Keratinocyte (primary cell): ENCODE results near the gene PRR3. TPM values are rescaled to one million over a fixed set of nuclear protein-coding genes. Genes with fewer than 3 reads are reported as not detected.

Source experiments
- DNase-seq: peaks from one replicate; pipeline ENCODE4 v3.0.0-alpha.2; 2011; ENCODE audit warnings: low read depth, missing footprints, low spot score
- FAIRE-seq: peaks from 2 replicates; lab custom pipeline; 2011; peaks lifted over from hg19 to GRCh38; lab: Jason Lieb, UNC
- H2AFZ ChIP-seq: 2 replicates; pipeline ENCODE4 v1.6.0; 2012; ENCODE audit warnings: low read length, control low read depth, inconsistent platforms; ENCODE audit not compliant: control insufficient read depth
- H3K27ac ChIP-seq: 2 replicates; pipeline ENCODE4 v1.5.1; 2011; ENCODE audit warnings: low read length; ENCODE audit not compliant: control insufficient read depth, insufficient read depth
- H3K27me3 ChIP-seq: 3 replicates; pipeline ENCODE4 v1.6.0; 2011; ENCODE audit warnings: low read length; ENCODE audit not compliant: control insufficient read depth, insufficient read depth; ENCODE audit errors: extremely low read depth
- H3K36me3 ChIP-seq, 2 experiments: 2 replicates in 1 of 2; 3 replicates in 1 of 2; pipeline ENCODE4 v1.5.1; 2011; ENCODE audit warnings: low read length in 2 of 2, mild to moderate bottlenecking in 1 of 2; ENCODE audit not compliant: control insufficient read depth in 2 of 2, insufficient read depth in 2 of 2; ENCODE audit errors: extremely low read depth in 1 of 2
- H3K4me1 ChIP-seq: 3 replicates; pipeline ENCODE4 v1.5.1; 2011; ENCODE audit warnings: low read length; ENCODE audit not compliant: control insufficient read depth, insufficient read depth; ENCODE audit errors: extremely low read depth
- H3K4me2 ChIP-seq: 3 replicates; pipeline ENCODE4 v1.6.0; 2011; ENCODE audit warnings: low read depth, low read length; ENCODE audit not compliant: control insufficient read depth, insufficient read depth; ENCODE audit errors: extremely low read depth
- H3K4me3 ChIP-seq, 3 experiments: fragments of 200-600 bp in 1 of 3; sonication (generic) in 1 of 3; 2 replicates in 2 of 3; 3 replicates in 1 of 3; pipeline ENCODE4 v1.5.1; 2011 to 2016; ENCODE audit warnings: low read length in 3 of 3, mild to moderate bottlenecking in 3 of 3, control low read depth in 2 of 3, inconsistent platforms in 1 of 3, low read depth in 1 of 3, mixed read lengths in 1 of 3, mixed run types in 1 of 3, moderate library complexity in 1 of 3; ENCODE audit not compliant: control insufficient read depth in 2 of 3, insufficient read depth in 2 of 3; ENCODE audit errors: extremely low read depth in 1 of 3
- H3K79me2 ChIP-seq: 2 replicates; pipeline ENCODE4 v1.6.0; 2012; ENCODE audit warnings: low read length; ENCODE audit not compliant: control insufficient read depth, insufficient read depth
- H3K9ac ChIP-seq: 3 replicates; pipeline ENCODE4 v1.6.0; 2011; ENCODE audit warnings: low read length; ENCODE audit not compliant: control insufficient read depth, insufficient read depth; ENCODE audit errors: extremely low read depth
- H3K9me1 ChIP-seq: 3 replicates; pipeline ENCODE4 v1.6.0; 2011; ENCODE audit warnings: low read length; ENCODE audit not compliant: control insufficient read depth, insufficient read depth; ENCODE audit errors: extremely low read depth
- H3K9me3 ChIP-seq: 2 replicates; pipeline ENCODE4 v1.5.1; 2012; ENCODE audit warnings: low read depth, low read length; ENCODE audit not compliant: control insufficient read depth
- H4K20me1 ChIP-seq: 3 replicates; pipeline ENCODE4 v1.6.0; 2011; ENCODE audit warnings: low read length; ENCODE audit not compliant: control insufficient read depth, insufficient read depth; ENCODE audit errors: extremely low read depth
- EZH2 ChIP-seq: IDR thresholded peaks from one replicate; pipeline ENCODE4 v1.6.1; 2012; ENCODE audit warnings: inconsistent platforms, mild to moderate bottlenecking, low read length, moderate library complexity
- dilution Hi-C: fragments of 300-500 bp; cut with MboI; formaldehyde crosslinking; loops from one replicate; pipeline ENCODE4 v1.7.0; 2020; ENCODE audit warnings: low sequenced_read_pairs; ENCODE audit not compliant: extremely low pct_ligation_motif_present
- polyA plus RNA-seq, 5 experiments: library from polyadenylated mRNA; depleted of rRNA in 3 of 5; stranded (reverse) in 3 of 5; stranded (forward) in 1 of 5; unstranded in 1 of 5; fragments of >200 nt; gene quantifications; 1 replicate in 1 of 5; 2 replicates in 3 of 5; 3 replicates in 1 of 5; pipeline versions ENCODE4 v1.2.1 to v1.2.3, GENCODE V29; 2011 to 2012; ENCODE audit warnings: missing spikeins in 2 of 5, low read depth in 1 of 5, low replicate concordance in 1 of 5
- TF ChIP-seq, protein P1 (sequence below), 3 experiments: IDR thresholded peaks in 1 of 3; conservative IDR thresholded peaks in 1 of 3; optimal IDR thresholded peaks in 1 of 3; 2 replicates in 2 of 3; 3 replicates in 1 of 3; pipeline versions ENCODE3 to v1.5.1; 2011; ENCODE audit warnings: low read length in 3 of 3, mild to moderate bottlenecking in 3 of 3, moderate library complexity in 2 of 3, control low read depth in 1 of 3, inconsistent platforms in 1 of 3; ENCODE audit not compliant: insufficient read depth in 2 of 3; ENCODE audit errors: extremely low read depth in 1 of 3

The PRR3 gene
- polyA plus RNA-seq, 1 donor (not counting 4 experiments of a cell fraction or from before 2014, with no cell fraction given), result 6.1 TPM

DNA sequence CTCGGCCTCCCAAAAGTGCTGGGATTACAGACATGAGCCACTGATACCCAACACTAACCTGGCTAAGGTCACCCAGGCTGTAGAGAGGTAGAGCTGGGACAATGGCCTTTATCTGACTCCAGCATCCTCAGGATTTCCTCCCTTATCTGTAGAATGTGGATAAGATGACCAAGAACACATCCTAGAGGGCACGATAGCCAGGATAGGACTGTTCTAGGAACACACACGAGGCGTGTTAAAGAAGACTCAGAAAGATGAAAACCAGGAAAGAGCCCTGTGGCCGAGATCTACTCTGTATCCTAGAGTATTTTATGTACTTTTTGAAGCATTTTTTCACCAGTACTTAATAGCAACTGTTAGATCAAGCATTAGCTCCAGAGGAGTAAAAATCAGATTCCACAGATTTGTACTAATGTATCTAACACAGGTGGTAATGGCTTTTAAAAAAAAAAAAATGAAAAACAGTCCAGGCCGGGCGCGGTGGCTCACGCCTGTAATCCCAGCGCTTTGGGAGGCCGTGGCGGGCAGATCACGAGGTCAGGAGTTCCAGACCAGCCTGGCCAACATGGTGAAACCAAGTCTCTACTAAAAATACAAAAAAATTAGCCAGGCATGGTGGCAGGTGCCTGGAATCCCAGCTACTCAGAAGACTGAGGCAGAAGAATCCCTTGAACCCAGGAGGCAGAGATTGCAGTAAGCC is 42.7 kb downstream of the PRR3 start:
- Histone ChIP-seq H3K36me3 (peaks cover 31 to 39% of the 10 kb centered on the region in 2 experiments), H2AFZ (no peak overlapping the region), H3K9ac (no peak overlapping the region), H3K9me1 (no peaks in the 10 kb centered on the region), H3K9me3 (no peaks in the 10 kb centered on the region), H3K27me3 (no peaks in the 10 kb centered on the region), H3K79me2 (peaks cover under 1% of the 10 kb centered on the region), H3K4me1 (no peaks in the 10 kb centered on the region), H4K20me1 (no peaks in the 10 kb centered on the region), H3K4me3 (no peak overlapping the region), H3K27ac (no peak overlapping the region), H3K4me2 (no peak overlapping the region)
- dilution Hi-C loops, result no loop called here
- no peak for DNase-seq
- no peak for FAIRE-seq
- TF ChIP-seq EZH2, result no peak
- TF ChIP-seq, protein P1, sequence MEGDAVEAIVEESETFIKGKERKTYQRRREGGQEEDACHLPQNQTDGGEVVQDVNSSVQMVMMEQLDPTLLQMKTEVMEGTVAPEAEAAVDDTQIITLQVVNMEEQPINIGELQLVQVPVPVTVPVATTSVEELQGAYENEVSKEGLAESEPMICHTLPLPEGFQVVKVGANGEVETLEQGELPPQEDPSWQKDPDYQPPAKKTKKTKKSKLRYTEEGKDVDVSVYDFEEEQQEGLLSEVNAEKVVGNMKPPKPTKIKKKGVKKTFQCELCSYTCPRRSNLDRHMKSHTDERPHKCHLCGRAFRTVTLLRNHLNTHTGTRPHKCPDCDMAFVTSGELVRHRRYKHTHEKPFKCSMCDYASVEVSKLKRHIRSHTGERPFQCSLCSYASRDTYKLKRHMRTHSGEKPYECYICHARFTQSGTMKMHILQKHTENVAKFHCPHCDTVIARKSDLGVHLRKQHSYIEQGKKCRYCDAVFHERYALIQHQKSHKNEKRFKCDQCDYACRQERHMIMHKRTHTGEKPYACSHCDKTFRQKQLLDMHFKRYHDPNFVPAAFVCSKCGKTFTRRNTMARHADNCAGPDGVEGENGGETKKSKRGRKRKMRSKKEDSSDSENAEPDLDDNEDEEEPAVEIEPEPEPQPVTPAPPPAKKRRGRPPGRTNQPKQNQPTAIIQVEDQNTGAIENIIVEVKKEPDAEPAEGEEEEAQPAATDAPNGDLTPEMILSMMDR (optimal IDR thresholded peaks at IDR 0.05 in 1 of 3, IDR thresholded peaks at IDR 0.05 in 1 of 3, conservative IDR thresholded peaks at IDR 0.05 in 1 of 3; ENCODE audit: extremely low read depth in 1 of 3, insufficient read depth in 2 of 3, low read length in 3 of 3), result no peak

DNA sequence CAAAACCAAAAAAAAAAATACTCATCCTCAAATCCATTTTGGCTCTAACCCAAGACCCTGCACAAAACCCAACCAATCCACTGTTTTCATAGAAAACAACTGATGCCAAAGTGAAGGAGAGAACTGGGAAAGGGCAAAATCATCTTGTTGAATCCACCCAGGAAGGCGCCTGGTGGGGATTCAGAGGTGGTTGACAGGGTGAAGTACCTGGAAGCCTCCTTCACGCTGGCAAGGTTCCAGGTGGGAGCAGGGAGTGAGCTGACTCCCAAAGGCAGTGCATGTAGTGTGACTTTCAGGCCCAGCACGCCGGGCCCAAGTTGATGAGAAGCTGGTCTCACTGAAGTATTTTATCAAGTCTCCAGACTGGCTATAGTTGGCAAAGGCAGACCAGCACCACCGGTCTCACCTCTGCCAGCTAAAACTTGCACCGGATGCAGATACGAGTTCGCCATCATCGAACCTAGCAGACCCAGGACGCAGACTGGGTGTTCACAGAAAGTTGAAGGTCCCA is 43.4 kb downstream of the PRR3 start:
- Histone ChIP-seq H3K9ac (no peak overlapping the region), H3K36me3 (peaks cover 35 to 40% of the 10 kb centered on the region in 2 experiments), H3K27me3 (no peaks in the 10 kb centered on the region), H3K4me3 (no peak overlapping the region), H3K9me3 (no peaks in the 10 kb centered on the region), H3K4me1 (no peaks in the 10 kb centered on the region), H3K27ac (no peak overlapping the region), H3K4me2 (no peak overlapping the region), H3K9me1 (no peaks in the 10 kb centered on the region), H4K20me1 (no peaks in the 10 kb centered on the region), H2AFZ (no peak overlapping the region), H3K79me2 (no peaks in the 10 kb centered on the region)
- dilution Hi-C loops, result no loop called here
- TF ChIP-seq, protein P1 (optimal IDR thresholded peaks at IDR 0.05 in 1 of 3, IDR thresholded peaks at IDR 0.05 in 1 of 3, conservative IDR thresholded peaks at IDR 0.05 in 1 of 3; ENCODE audit: extremely low read depth in 1 of 3, insufficient read depth in 2 of 3, low read length in 3 of 3), result no peak
- TF ChIP-seq EZH2, result no peak
- DNase-seq, result no peak
- FAIRE-seq, result no peak
